ENCODE measurements around the gene FILIP1L.

Gene FILIP1L

DNA sequence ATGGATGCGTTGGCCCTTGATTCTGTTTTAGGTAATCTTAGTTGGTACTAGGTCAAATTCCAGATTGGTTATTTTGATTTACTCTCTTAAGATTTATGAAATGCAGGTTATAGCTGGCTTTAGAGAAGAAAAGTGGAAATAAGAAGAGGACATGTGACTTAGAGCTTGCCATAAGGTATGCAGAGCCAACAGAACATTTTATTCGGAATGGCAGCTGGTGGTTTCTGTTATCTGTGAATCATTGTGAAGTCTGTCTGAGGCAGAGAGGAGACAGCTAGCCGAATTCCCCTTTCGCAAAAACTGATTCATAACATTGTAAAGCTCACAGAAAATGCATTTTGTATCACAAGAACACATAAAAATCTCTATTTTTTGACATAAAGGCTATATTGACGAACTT lies 82.1 kb downstream of the FILIP1L start:
- H3K27me3 ChIP-seq (ENCODE audit: low read depth, low read length) = no peaks in the 10 kb centered on the region
- H3K27ac ChIP-seq (ENCODE audit: low read length) = no peak overlapping the region
- H3K4me3 ChIP-seq (ENCODE audit: low read depth in 1 of 2, low read length in 2 of 2) = no peak overlapping the region
- no peaks in the 10 kb centered on the region for H3K36me3 ChIP-seq (ENCODE audit: control insufficient read depth in 1 of 2, insufficient read depth in 2 of 2, low read length in 2 of 2)
- H3K4me1 ChIP-seq (ENCODE audit: control insufficient read depth in 1 of 2, insufficient read depth in 2 of 2, low read length in 2 of 2) = peaks cover 0 to 6% of the 10 kb centered on the region in 2 donors
- H3K9me3 ChIP-seq (ENCODE audit: control insufficient read depth in 1 of 2, low read length in 2 of 2) = no peaks in the 10 kb centered on the region

GRCh38 chr3:100030914-100031425 lies 83.3 kb downstream of the FILIP1L start:
- Histone ChIP-seq H3K36me3 (ENCODE audit: control insufficient read depth in 1 of 2, insufficient read depth in 2 of 2, low read length in 2 of 2) (no peaks in the 10 kb centered on the region), H3K4me1 (ENCODE audit: control insufficient read depth in 1 of 2, insufficient read depth in 2 of 2, low read length in 2 of 2) (peaks cover 0 to 6% of the 10 kb centered on the region in 2 donors), H3K9me3 (ENCODE audit: control insufficient read depth in 1 of 2, low read length in 2 of 2) (no peaks in the 10 kb centered on the region), H3K27ac (ENCODE audit: low read length) (no peak overlapping the region), H3K27me3 (ENCODE audit: low read depth, low read length) (no peaks in the 10 kb centered on the region), H3K4me3 (ENCODE audit: low read depth in 1 of 2, low read length in 2 of 2) (no peak overlapping the region)

- Histone ChIP-seq H3K27me3 (ENCODE audit: low read depth, low read length) (no peaks in the 10 kb centered on the region), H3K9me3 (ENCODE audit: control insufficient read depth in 1 of 2, low read length in 2 of 2) (no peaks in the 10 kb centered on the region), H3K4me3 (ENCODE audit: low read depth in 1 of 2, low read length in 2 of 2) (no peak overlapping the region), H3K27ac (ENCODE audit: low read length) (no peak overlapping the region), H3K36me3 (ENCODE audit: control insufficient read depth in 1 of 2, insufficient read depth in 2 of 2, low read length in 2 of 2) (no peaks in the 10 kb centered on the region), H3K4me1 (ENCODE audit: control insufficient read depth in 1 of 2, insufficient read depth in 2 of 2, low read length in 2 of 2) (peaks cover 0 to 6% of the 10 kb centered on the region in 2 donors)
Observed at GRCh38 chr3:100030346-100030745, 84.0 kb downstream of the FILIP1L start.

DNA sequence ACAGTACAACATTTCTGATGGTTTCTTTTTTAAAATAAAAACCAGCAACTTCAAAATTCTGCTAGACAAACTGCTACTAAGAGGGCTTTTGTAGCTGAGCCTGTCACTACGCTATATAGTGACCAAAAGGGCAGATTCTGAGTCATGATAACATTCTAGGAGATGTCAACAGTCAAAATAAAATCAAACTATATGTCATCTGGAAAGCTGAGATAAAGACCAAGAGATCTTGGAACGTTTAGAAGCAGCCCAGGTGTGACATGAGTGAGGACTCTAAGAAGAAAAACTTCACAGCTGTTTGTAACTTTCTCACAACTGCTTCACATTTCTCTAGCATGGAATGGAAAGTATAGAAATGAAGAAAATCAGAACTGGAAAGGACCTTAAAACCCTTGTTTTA lies 84.6 kb downstream of the FILIP1L start:
- no peak overlapping the region for H3K4me3 ChIP-seq (ENCODE audit: low read depth in 1 of 2, low read length in 2 of 2)
- H3K27ac ChIP-seq (ENCODE audit: low read length) = no peak overlapping the region
- peaks cover 0 to 6% of the 10 kb centered on the region in 2 donors for H3K4me1 ChIP-seq (ENCODE audit: control insufficient read depth in 1 of 2, insufficient read depth in 2 of 2, low read length in 2 of 2)
- no peaks in the 10 kb centered on the region for H3K9me3 ChIP-seq (ENCODE audit: control insufficient read depth in 1 of 2, low read length in 2 of 2)
- no peaks in the 10 kb centered on the region for H3K27me3 ChIP-seq (ENCODE audit: low read depth, low read length)
- no peaks in the 10 kb centered on the region for H3K36me3 ChIP-seq (ENCODE audit: control insufficient read depth in 1 of 2, insufficient read depth in 2 of 2, low read length in 2 of 2)

DNA sequence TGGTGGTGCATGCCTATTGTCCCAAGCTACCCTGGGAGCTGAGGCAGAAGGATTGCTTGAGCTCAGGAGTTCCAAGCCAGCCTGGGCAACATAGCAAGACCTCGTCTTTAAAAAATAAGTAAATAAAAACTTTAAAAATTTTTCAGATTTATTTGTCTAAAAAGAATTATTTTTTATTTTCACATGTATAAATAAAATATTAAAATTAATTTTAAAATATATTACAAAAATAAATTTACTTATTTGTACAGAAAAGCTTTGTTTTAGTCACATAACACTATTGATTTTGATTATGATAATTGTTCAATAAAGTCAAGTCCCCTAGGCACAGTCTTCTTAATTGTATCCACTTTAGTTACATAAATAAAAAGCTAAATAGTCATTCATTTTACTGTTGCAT lies 85.2 kb downstream of the FILIP1L start:
- no peaks in the 10 kb centered on the region for H3K36me3 ChIP-seq (ENCODE audit: control insufficient read depth in 1 of 2, insufficient read depth in 2 of 2, low read length in 2 of 2)
- H3K4me1 ChIP-seq (ENCODE audit: control insufficient read depth in 1 of 2, insufficient read depth in 2 of 2, low read length in 2 of 2) = peaks cover 0 to 6% of the 10 kb centered on the region in 2 donors
- H3K9me3 ChIP-seq (ENCODE audit: control insufficient read depth in 1 of 2, low read length in 2 of 2) = no peaks in the 10 kb centered on the region
- no peak overlapping the region for H3K4me3 ChIP-seq (ENCODE audit: low read depth in 1 of 2, low read length in 2 of 2)
- no peaks in the 10 kb centered on the region for H3K27me3 ChIP-seq (ENCODE audit: low read depth, low read length)
- H3K27ac ChIP-seq (ENCODE audit: low read length) = no peak overlapping the region

- Histone ChIP-seq H3K27me3 (ENCODE audit: low read depth, low read length) (no peaks in the 10 kb centered on the region), H3K4me3 (ENCODE audit: low read depth in 1 of 2, low read length in 2 of 2) (no peak overlapping the region), H3K4me1 (ENCODE audit: control insufficient read depth in 1 of 2, insufficient read depth in 2 of 2, low read length in 2 of 2) (peaks cover 0 to 7% of the 10 kb centered on the region in 2 donors), H3K9me3 (ENCODE audit: control insufficient read depth in 1 of 2, low read length in 2 of 2) (no peaks in the 10 kb centered on the region), H3K36me3 (ENCODE audit: control insufficient read depth in 1 of 2, insufficient read depth in 2 of 2, low read length in 2 of 2) (no peaks in the 10 kb centered on the region), H3K27ac (ENCODE audit: low read length) (no peak overlapping the region)
Observed at GRCh38 chr3:100027321-100027720, 87.0 kb downstream of the FILIP1L start.

DNA sequence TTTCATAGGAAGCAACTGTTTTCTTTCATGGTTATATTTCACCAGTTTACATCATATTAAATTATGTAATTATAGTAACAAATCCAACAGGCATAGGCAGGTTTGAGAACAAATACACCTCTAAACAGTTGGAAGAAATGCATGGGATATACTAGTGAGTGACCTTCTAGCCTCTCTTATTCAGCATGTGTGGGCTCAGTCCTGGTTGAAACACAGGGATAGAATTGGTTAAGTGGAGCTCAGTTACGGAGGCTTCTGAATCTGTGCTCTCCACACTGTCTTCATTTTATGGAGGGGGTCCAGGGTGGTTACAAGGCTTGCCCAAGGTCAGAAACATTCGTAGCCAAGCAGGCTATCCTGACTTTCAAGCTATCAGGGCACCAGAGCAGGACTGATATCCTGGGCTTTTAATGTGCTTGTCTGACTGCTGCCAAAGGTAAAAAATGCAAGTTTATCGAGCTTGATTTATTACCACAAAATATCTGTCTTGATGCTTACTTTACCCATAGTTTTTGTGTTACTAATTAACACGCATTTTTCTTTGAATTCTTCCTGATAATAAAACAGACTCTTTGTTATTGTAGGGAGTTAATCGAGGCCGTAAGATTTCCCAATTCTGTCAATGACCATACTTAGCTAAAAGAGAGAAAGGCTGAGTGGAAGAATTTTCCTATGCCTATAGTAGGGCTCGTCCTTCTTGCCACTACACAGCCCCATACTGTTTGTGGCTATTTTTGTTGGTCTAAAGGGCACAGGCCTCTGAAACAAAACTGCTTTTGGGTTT lies 89.6 kb downstream of the FILIP1L start:
- no peak overlapping the region for H3K4me3 ChIP-seq (ENCODE audit: low read depth in 1 of 2, low read length in 2 of 2)

DNA sequence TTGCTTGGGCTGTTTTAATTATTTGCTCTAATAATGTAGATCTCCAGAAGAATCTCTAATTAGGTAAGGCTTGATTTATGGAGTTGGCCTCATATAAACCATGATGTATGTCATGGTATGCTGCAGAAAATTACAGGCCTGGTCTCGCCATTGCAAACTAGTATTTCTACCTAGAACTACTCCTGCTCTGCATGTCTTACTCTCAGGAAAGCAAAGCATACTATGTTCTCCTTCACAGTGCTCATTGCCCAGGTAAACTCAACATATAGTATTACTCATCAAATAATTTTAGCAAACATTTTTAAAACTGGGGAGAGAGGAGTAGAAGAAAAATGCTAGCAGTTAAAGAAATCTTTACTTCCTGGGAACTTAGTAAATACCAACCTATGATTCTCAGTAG lies 90.7 kb downstream of the FILIP1L start:
- H3K27ac ChIP-seq (ENCODE audit: low read length) = no peak overlapping the region
- peaks cover 0 to 7% of the 10 kb centered on the region in 2 donors for H3K4me1 ChIP-seq (ENCODE audit: control insufficient read depth in 1 of 2, insufficient read depth in 2 of 2, low read length in 2 of 2)
- H3K36me3 ChIP-seq (ENCODE audit: control insufficient read depth in 1 of 2, insufficient read depth in 2 of 2, low read length in 2 of 2) = no peaks in the 10 kb centered on the region
- H3K27me3 ChIP-seq (ENCODE audit: low read depth, low read length) = no peaks in the 10 kb centered on the region
- H3K9me3 ChIP-seq (ENCODE audit: control insufficient read depth in 1 of 2, low read length in 2 of 2) = no peaks in the 10 kb centered on the region
- no peak overlapping the region for H3K4me3 ChIP-seq (ENCODE audit: low read depth in 1 of 2, low read length in 2 of 2)

More for the DNA sequence above, 89.6 kb downstream of the FILIP1L start:
- H3K27ac ChIP-seq (ENCODE audit: low read length) = no peak overlapping the region
- no peaks in the 10 kb centered on the region for H3K27me3 ChIP-seq (ENCODE audit: low read depth, low read length)
- H3K36me3 ChIP-seq (ENCODE audit: control insufficient read depth in 1 of 2, insufficient read depth in 2 of 2, low read length in 2 of 2) = no peaks in the 10 kb centered on the region
- peaks cover 0 to 7% of the 10 kb centered on the region in 2 donors for H3K4me1 ChIP-seq (ENCODE audit: control insufficient read depth in 1 of 2, insufficient read depth in 2 of 2, low read length in 2 of 2)
- no peaks in the 10 kb centered on the region for H3K9me3 ChIP-seq (ENCODE audit: control insufficient read depth in 1 of 2, low read length in 2 of 2)

DNA sequence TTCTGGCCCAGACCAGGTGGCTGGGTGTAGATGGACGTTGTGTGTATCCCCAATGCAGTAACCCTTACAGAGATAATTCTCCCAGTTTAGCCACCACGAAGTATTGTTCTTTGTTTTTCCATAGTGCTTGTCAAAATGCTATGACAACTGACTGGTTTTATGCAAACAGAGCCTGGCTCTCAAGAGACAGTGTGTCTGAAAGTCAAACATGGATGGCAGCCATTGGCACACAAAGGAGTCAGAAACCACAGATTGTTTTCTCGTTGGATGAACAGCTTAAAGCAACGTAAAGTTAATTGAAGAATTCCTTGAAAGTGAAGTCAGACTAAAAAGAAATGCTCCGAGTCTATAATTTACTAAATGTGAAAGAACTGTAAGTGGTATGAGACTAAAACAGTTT lies 91.2 kb downstream of the FILIP1L start:
- H3K4me1 ChIP-seq (ENCODE audit: control insufficient read depth in 1 of 2, insufficient read depth in 2 of 2, low read length in 2 of 2) = peaks cover 0 to 7% of the 10 kb centered on the region in 2 donors
- no peaks in the 10 kb centered on the region for H3K36me3 ChIP-seq (ENCODE audit: control insufficient read depth in 1 of 2, insufficient read depth in 2 of 2, low read length in 2 of 2)
- no peaks in the 10 kb centered on the region for H3K27me3 ChIP-seq (ENCODE audit: low read depth, low read length)
- no peak overlapping the region for H3K4me3 ChIP-seq (ENCODE audit: low read depth in 1 of 2, low read length in 2 of 2)
- H3K27ac ChIP-seq (ENCODE audit: low read length) = no peak overlapping the region
- no peaks in the 10 kb centered on the region for H3K9me3 ChIP-seq (ENCODE audit: control insufficient read depth in 1 of 2, low read length in 2 of 2)

DNA sequence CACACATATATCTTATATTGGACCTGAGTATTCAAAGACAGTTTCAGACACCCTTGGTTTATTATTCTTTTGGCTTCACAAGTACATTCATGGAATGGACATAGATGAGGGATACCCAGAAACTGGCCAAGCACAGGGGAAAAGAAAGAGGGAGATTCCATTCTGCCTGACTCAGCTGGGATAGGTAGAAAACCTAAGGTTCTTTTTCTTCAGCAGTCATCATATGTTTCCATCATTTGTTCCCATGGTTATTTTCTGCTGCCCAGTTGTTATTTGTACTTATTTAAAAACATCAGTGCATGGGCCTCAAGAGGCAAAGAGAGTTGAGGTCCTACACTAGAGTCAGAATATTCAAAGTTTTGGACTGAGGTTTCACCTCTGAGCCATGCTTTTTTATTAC lies 91.8 kb downstream of the FILIP1L start:
- no peaks in the 10 kb centered on the region for H3K27me3 ChIP-seq (ENCODE audit: low read depth, low read length)
- H3K36me3 ChIP-seq (ENCODE audit: control insufficient read depth in 1 of 2, insufficient read depth in 2 of 2, low read length in 2 of 2) = no peaks in the 10 kb centered on the region
- no peak overlapping the region for H3K4me3 ChIP-seq (ENCODE audit: low read depth in 1 of 2, low read length in 2 of 2)
- no peak overlapping the region for H3K27ac ChIP-seq (ENCODE audit: low read length)
- no peaks in the 10 kb centered on the region for H3K9me3 ChIP-seq (ENCODE audit: control insufficient read depth in 1 of 2, low read length in 2 of 2)
- H3K4me1 ChIP-seq (ENCODE audit: control insufficient read depth in 1 of 2, insufficient read depth in 2 of 2, low read length in 2 of 2) = peaks cover 0 to 7% of the 10 kb centered on the region in 2 donors

- H3K9me3 ChIP-seq (ENCODE audit: control insufficient read depth in 1 of 2, low read length in 2 of 2) = no peaks in the 10 kb centered on the region
- H3K36me3 ChIP-seq (ENCODE audit: control insufficient read depth in 1 of 2, insufficient read depth in 2 of 2, low read length in 2 of 2) = no peaks in the 10 kb centered on the region
- H3K27ac ChIP-seq (ENCODE audit: low read length) = no peak overlapping the region
- H3K4me1 ChIP-seq (ENCODE audit: control insufficient read depth in 1 of 2, insufficient read depth in 2 of 2, low read length in 2 of 2) = peaks cover 0 to 7% of the 10 kb centered on the region in 2 donors
- no peak overlapping the region for H3K4me3 ChIP-seq (ENCODE audit: low read depth in 1 of 2, low read length in 2 of 2)
- H3K27me3 ChIP-seq (ENCODE audit: low read depth, low read length) = no peaks in the 10 kb centered on the region
Observed at GRCh38 chr3:100020876-100021644, 93.2 kb downstream of the FILIP1L start.

Measured in muscle layer of duodenum (tissue), 2 donors.